Epithelial cell of esophagus (primary cell): ENCODE measurements around the gene FGFR1OP2.
A peak's percentile ranks its signal among the peaks of the same experiment; 100 is the strongest.

Experiments used
- DNase-seq: peaks from one replicate; pipeline ENCODE4 v3.0.0; 2010; ENCODE audit warnings: low read depth
- H3K4me3 ChIP-seq: 2 replicates; pipeline ENCODE4 v1.5.1; 2011; ENCODE audit warnings: mild to moderate bottlenecking, low read length, control low read depth
- TF ChIP-seq, protein P1 (sequence below): IDR thresholded peaks from 2 replicates; pipeline ENCODE4 v1.5.1; 2011; ENCODE audit warnings: low read depth, mild to moderate bottlenecking, low read length, control low read depth, inconsistent platforms; ENCODE audit not compliant: insufficient read depth; ENCODE audit errors: missing control alignments

Gene FGFR1OP2

DNA sequence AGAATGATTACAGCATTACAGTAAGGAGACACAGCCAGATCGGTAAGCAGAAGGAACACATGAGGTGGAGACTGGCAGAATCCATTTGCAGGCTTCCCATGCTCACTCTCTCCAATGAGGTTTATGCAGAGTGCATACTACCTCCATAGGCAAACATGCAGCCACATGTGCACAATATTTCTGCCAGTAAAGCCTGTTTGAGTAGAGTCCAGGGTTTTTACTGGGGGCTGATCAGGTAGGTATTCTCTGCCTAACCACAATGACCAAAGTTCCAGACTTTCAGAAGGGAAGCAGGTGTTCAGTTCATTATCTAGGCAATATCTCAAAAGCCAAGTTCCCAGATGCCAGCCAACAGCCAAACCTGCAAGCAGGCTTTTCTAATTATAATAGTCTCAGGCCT is 31.6 kb upstream of the FGFR1OP2 start:
- H3K4me3 ChIP-seq = no peak overlapping the region
- DNase-seq = no peak
- TF ChIP-seq, protein P1, sequence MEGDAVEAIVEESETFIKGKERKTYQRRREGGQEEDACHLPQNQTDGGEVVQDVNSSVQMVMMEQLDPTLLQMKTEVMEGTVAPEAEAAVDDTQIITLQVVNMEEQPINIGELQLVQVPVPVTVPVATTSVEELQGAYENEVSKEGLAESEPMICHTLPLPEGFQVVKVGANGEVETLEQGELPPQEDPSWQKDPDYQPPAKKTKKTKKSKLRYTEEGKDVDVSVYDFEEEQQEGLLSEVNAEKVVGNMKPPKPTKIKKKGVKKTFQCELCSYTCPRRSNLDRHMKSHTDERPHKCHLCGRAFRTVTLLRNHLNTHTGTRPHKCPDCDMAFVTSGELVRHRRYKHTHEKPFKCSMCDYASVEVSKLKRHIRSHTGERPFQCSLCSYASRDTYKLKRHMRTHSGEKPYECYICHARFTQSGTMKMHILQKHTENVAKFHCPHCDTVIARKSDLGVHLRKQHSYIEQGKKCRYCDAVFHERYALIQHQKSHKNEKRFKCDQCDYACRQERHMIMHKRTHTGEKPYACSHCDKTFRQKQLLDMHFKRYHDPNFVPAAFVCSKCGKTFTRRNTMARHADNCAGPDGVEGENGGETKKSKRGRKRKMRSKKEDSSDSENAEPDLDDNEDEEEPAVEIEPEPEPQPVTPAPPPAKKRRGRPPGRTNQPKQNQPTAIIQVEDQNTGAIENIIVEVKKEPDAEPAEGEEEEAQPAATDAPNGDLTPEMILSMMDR = no peak

DNA sequence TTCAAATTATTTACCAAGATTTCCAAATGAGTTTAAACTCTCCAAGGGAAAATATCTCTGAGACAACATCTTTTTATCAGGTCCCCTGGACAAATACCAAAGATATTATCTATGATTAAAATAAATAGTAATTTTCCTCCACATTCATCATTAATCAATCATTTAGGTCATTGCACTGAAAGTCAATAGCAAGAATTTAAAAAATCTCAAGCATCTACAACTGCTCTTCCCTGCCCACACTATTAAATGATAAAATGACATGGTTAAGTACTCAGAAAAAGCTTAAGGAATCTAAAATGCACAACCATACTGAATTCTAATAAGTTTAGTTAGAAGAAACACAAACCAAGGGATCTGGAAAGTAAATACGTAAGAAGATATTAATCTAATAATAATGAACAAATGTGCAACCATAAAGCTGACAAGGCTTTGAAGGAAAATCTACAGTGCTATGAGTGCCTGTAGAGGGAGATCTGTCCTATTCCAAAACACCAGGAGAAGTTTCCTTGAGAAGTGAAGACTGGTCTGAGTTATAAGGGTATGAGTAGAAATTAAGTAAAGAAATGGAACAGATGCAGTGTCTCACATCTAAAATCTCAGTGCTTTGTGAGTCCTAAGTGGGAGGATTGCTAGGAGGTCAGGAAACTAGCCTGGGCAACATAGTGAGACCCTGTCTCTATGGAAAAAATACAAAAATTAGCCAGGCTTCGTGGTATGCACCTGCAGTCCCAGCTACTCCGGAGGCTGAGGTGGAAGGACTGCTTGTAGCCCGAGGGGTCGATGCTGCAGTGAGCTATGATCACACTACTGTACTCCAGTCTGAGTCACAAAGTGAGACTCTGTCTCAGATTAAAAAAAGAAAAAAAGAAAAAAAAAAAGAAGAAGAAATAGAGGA is 19.7 kb upstream of the FGFR1OP2 start:
- H3K4me3 ChIP-seq = no peak overlapping the region
- DNase-seq = peak; percentile 33
- TF ChIP-seq, protein P1 = peak; percentile 12

- H3K4me3 ChIP-seq = no peak overlapping the region
- TF ChIP-seq, protein P1 = no peak
- no peak for DNase-seq
These were observed 19.1 kb upstream of the FGFR1OP2 start for GRCh38 chr12:26919216-26919555.

DNA sequence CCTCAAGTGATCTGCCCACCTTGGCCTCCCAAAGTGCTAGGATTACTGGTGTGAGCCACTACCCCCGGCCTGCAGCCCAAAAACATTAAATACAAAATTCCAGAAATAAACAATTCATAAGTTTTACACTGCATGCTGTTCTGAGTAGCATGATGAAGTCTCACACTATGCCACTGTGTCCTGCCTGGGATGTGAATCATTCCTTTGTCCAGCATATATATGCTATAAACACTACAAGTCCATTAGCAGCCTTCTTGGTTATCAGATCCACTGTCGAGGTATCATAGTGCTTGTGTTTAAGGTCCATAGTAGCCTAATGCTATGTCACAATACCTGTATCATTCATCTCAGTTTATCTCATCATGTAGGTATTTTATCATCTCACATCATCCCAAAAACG is 16.4 kb upstream of the FGFR1OP2 start:
- no peak for DNase-seq
- no peak overlapping the region for H3K4me3 ChIP-seq
- TF ChIP-seq, protein P1 = no peak

DNA sequence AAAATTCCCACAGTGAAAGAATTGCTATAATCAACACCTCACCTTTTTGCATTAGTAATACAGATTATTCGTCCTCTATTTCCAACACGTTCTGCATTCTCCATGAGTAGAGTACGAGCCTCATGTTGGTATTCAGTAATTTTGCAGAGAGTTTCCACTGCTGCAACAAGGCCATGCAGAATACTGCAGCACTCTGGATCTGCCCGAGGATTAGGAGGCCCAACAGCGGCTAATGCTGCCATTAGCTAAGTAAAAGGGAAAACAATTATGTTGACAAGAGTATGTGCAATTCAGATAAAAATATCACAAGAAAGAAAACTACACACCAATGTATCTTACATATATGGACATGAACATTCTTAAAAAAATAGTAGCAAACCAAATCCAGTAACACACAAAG is 9.6 kb upstream of the FGFR1OP2 start:
- no peak overlapping the region for H3K4me3 ChIP-seq
- TF ChIP-seq, protein P1 = no peak
- no peak for DNase-seq

DNA sequence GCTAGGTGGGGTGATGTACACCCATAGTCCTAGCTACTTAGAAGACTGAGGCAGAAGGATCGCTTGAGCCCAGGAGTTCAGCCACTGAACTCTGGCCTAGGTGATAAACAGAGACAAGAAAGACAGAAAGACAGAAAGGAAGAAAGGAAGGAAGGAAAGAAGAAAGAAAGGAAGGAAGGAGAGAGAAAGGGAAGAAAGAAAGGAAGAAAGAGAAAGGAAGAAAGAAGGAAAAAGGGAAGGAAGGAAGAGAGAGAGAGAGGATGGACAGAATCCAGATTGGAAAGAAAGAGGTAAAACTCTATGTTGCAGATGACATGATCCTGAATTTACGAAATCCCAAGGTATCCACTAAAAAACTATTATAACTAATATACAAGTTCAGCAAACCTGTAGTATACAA is 8.7 kb upstream of the FGFR1OP2 start:
- TF ChIP-seq, protein P1 = no peak
- no peak for DNase-seq
- no peak overlapping the region for H3K4me3 ChIP-seq
